Panc1 (cell line): Measurements from ENCODE around the gene PPP4R3C.

Source experiments
- POLR2AphosphoS5 ChIP-seq: IDR thresholded peaks from 2 replicates; pipeline ENCODE4 v1.6.1; 2012; ENCODE audit warnings: mild to moderate bottlenecking, low read depth, low read length, moderate library complexity
- REST ChIP-seq, 2 experiments: IDR thresholded peaks; 2 replicates each; pipeline ENCODE4 v1.6.1; 2011 to 2012; ENCODE audit warnings: low read depth in 2 of 2, control low read depth in 1 of 2, low read length in 1 of 2, mild to moderate bottlenecking in 1 of 2, moderate library complexity in 1 of 2; ENCODE audit not compliant: insufficient read depth in 1 of 2
- TF ChIP-seq, protein P1 (sequence below): fragments of 450-650 bp; IDR thresholded peaks from 2 replicates; pipeline ENCODE4 v1.5.1; 2017; ENCODE audit warnings: mild to moderate bottlenecking

- TF ChIP-seq, protein P1, sequence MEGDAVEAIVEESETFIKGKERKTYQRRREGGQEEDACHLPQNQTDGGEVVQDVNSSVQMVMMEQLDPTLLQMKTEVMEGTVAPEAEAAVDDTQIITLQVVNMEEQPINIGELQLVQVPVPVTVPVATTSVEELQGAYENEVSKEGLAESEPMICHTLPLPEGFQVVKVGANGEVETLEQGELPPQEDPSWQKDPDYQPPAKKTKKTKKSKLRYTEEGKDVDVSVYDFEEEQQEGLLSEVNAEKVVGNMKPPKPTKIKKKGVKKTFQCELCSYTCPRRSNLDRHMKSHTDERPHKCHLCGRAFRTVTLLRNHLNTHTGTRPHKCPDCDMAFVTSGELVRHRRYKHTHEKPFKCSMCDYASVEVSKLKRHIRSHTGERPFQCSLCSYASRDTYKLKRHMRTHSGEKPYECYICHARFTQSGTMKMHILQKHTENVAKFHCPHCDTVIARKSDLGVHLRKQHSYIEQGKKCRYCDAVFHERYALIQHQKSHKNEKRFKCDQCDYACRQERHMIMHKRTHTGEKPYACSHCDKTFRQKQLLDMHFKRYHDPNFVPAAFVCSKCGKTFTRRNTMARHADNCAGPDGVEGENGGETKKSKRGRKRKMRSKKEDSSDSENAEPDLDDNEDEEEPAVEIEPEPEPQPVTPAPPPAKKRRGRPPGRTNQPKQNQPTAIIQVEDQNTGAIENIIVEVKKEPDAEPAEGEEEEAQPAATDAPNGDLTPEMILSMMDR = no peak
- no peak for TF ChIP-seq REST (IDR thresholded peaks at IDR 0.05; ENCODE audit: insufficient read depth in 1 of 2, low read depth in 2 of 2, low read length in 1 of 2)
- no peak for TF ChIP-seq POLR2AphosphoS5
Observed at GRCh38 chrX:27438937-27439336, 24.2 kb downstream of the PPP4R3C start.
